NCI-H1092 (cell line): ENCODE measurements around the gene SLC25A13.
A peak's percentile ranks its signal among the peaks of the same experiment; 100 is the strongest.

ENCODE experiments used
- DNase-seq: peaks from one replicate; lab custom pipeline; 2025; lab: John Stamatoyannopoulos, UW

The SLC25A13 gene

DNA sequence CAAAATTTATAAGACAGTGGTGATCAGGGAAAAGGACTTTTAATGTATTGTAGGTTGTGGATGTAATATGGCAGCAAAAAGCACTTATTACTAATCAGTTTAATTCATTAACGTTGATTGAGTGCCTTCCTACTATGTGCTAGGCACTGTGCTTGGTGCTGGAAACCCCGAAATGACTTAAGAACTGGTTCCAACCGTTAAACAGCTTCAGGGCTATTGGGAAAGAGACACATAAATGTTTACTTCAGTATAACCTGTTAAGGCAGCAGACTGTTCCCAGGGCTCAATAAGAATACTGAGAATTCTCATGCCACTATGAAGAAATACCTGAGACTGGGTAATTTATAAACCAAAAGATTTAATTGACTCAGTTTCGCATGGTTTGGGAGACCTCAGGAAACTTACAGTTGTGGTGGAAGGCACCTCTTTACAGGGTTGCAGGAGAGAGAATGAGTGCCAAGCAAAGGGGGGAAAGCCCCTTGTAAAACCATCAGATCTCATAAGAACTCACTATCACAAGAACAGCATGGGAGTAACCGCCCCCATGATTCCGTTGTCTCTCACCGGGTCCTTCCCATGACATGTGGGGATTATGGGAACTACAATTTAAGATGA, 1.1 kb upstream of the SLC25A13 start:
- DNase-seq, result no peak

- no peak for DNase-seq
These were observed 436 bp upstream of the SLC25A13 start for GRCh38 chr7:96322373-96322695.

GRCh38 chr7:96321031-96321657, 754 bp downstream of the SLC25A13 start:
- peak; percentile 64 for DNase-seq

DNA sequence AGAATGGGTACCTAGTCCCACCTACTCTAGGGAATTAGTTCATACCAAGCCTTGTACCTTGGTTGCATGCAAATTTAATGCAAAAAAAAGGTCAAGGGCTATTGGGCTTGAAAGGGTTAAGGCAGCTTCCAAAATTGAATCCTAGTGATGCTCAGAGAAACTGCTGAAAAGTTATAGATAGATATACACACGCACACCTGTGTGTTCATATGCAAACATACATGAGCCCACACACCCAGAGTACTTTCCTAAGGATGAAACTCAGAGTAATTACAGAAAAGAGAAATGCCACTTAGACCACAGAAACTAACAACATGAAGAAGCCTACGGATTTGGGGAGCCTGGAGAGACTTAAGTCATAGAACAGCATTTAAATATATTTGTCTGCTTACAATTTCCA, 1.5 kb downstream of the SLC25A13 start:
- DNase-seq, result no peak

DNA sequence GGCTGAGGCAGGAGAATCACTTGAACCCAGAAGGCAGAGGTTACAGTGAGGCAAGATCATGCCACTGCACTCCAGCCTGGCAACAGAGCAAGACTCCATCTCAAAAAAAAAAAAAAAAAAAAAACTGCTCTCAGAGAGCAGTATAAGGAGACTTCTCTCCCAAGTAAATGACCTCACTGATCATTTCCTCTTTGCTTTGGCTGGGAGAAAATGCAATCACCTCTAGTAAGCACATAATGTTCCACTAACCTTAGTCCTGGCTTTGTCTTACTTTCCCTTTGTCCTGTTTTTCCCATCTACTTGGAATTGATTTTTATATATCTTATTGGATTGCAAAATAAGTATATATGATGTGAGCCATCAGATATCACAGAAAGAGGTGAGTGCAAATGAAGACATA, 2.5 kb downstream of the SLC25A13 start:
- no peak for DNase-seq

DNA sequence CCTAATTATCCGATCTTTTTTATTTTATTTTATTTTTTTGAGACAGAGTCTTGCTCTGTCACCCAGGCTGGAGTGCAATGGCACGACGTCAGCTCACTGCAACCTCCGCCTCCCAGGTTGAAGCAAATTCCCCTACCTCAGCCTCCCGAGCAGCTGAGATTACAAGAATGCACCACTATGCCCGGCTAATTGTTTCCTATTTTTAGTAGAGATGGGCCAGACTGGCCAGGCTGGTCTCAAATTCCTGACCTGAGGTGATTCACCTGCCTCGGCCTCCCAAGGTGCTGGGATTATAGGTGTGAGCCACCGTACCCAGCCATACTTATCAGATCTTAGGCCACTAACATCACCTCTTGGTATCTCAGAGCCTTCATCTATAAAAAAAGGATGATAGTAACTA, 4.9 kb downstream of the SLC25A13 start:
- no peak for DNase-seq

DNA sequence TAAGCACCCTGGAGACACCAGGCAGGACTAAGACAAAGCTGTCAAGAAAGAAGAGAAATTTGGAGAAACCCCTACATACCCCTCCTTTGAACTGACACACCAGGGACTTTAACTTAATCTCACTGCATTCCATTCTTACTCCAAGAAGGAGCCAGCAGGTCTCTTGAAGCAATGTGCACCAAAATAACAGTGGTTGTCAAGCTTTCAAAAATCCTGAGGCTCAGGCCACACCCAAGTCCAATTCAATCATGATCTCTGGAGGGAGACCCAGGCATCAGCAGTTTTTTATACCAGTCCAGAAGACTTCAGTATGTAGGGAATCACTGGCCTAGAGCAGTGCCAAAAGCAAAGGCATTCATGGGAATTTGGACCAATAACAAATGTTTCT, 6.8 kb downstream of the SLC25A13 start:
- no peak for DNase-seq

DNA sequence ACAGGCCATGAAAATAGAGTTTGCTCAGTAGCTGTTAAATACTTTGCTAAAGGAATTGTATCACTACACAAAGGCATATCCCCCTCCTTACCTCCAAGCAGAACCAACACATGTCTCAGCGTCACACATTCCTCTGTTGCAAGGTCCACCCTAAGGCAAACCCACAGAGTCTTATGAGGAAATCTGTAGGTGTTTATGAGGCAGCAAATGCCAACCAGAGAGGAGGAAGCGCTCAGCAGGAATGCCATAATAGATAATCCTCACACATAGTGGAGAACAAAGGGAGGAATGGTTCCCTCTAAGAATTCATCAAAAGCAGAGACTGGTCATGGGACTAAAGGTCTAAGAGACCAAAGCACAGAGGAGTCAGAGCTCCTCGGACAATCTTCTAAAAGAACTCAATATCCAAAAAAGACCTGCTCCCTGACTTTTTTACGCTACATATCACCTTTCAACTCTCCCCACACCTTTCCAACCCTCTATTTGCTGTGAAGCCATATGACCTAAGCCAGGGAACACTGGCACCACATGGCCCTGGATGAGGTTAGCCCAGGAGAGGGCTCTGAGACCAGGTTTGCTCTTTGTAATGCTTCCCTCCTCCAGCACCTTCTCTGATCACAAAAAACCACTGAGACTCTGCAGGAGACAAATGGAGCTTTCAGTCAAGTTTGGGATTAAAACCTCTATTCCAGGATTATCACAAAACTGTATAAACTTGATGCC, 7.3 kb downstream of the SLC25A13 start:
- no peak for DNase-seq

GRCh38 chr7:96313940-96314339, 8.0 kb downstream of the SLC25A13 start:
- no peak for DNase-seq

- DNase-seq, result no peak
These were observed 9.4 kb downstream of the SLC25A13 start for GRCh38 chr7:96312502-96312901.

GRCh38 chr7:96311967-96312366, 9.9 kb downstream of the SLC25A13 start:
- DNase-seq, result no peak

GRCh38 chr7:96310110-96310509, 11.8 kb downstream of the SLC25A13 start:
- DNase-seq, result no peak

- DNase-seq, result no peak
These were observed 13.0 kb downstream of the SLC25A13 start for GRCh38 chr7:96308950-96309263.

DNA sequence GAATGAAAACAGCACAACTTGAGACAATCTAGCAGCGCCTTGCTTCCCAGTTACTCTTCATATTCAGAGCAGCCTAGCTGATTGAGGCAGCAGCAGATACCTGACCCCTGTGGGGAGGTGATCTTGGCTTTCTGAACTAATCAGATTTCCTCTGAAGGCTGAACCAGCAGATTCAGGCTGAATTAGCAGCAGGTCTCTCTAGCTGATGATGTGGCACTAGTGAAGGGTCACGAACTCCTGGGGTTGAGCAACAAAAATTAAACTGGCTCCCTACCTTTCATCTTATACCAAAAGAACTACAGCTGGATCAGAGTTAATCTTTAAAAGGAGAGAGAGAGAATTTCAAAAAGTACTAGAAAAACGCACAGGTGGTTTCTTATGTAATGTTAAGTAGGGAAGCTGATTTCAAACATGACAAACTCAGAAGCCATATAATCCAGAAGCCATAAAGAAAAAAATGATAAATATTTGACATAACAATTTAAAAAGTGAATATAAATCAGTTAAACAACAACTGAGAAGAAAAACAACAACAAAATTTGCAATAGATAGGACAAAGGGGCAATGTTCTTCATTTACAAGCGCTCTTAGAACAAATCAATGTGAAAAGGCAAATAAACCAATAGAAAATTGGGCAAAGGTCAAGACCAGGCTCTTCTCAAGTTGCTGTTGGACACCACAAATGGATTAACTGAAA, 13.5 kb downstream of the SLC25A13 start:
- no peak for DNase-seq

DNA sequence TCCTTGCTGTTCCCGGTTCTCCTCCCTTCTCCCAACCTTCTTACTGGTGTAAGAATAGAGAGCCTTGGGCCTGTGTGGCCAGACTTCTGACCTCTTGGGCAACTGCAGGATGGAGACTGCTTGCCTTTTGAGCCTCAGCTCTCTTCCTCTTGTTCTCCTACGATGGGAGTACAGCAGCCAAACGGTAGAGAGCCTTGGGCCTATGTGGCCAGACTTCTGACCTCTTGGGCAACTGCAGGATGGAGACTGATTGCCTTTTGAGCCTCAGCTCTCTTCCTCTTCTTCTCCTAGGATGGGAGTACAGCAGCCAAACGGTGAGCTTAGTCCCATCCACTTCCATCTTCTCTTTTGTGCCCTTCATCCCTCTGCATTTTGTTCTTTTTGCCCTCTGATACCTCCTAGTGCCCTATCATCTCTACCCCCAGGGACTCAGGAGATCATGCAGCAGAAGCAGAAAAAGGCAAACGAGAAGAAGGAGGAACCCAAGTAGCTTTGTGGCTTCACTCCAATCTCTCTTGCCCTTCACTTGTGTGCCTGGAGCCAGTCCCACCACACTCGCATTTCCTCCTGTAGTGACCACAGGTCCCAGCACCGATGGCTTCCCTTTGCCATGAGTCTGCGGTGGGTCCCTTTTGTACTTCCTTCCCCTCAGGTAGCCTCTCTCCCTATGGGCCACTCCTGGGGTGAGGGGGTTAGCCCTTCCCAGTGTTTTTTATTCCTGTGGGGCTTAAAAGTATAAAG, 15.3 kb downstream of the SLC25A13 start:
- no peak for DNase-seq

GRCh38 chr7:96305915-96306314, 16.0 kb downstream of the SLC25A13 start:
- no peak for DNase-seq

DNA sequence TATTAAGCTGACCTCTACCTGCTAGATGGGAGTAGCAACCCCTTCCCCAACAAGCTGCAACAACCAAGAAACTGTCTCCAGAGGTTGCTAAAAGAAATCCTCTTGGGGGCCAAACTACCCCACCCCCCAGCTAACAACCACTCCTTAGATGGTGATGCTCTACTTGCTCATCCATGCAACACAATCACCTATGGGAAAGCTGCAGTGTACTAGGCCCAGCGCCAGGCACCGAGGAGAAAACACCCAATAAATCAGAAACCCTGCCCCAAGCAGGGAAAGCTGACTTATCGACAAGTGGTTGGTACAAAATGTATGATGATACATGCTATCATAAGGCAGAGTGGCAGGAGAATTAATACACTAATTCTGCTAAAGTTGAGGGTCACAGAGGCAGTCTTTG, 17.3 kb downstream of the SLC25A13 start:
- no peak for DNase-seq

- no peak for DNase-seq
These were observed 18.0 kb downstream of the SLC25A13 start for GRCh38 chr7:96303686-96304443.

DNA sequence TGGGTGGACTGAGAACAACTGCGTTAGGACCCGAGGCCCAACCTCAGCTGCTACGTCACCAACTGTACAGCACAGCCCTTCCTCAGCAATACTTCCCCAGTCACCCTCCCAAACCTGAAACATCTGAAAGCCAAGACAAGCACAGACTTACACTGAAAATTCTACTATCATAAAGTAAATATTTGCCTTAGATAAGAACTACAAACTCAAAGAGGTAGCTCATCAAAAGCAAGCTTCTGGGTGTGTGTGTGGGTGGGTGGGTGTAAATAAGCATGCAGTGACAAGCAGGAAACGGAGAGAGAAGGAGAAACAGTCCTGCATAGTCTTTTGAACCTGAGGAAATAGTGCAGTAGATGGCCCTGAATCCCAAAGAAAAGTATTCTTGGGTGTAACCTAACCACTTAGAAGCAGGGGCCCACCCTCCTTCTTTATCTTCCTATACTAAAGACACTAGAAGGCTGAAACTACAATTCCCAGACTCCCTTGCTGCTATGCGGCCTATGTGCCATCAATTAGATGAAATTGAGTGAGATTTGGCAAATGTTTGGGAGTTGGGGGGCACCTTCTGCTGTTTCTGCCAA, 18.7 kb downstream of the SLC25A13 start:
- DNase-seq, result no peak

GRCh38 chr7:96300986-96301385, 20.9 kb downstream of the SLC25A13 start:
- DNase-seq, result no peak

DNA sequence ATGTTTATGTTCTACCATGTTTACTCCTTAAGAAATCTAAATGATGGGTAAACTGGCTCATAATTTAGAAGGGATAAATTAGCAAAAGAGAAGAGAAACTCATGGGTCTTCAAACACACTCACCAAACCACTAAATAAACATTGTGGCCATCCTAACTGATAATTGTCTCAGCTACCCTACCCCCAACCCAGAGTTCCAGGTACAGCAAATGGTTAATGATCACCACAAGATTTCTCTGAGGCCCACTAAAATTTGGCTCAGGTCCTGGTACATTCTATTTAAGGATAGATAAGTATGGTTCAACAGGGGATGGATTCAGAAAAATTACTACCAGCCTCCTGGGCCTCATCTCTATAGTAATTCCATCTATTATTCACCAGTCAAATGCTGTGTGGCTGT, 21.4 kb downstream of the SLC25A13 start:
- no peak for DNase-seq
